ENCODE data around the gene GMDS. TPM values are rescaled to one million over a fixed set of nuclear protein-coding genes. Genes with fewer than 3 reads are reported as not detected.

The GMDS gene
- polyA plus RNA-seq, 1 experiment = 7.1 TPM

DNA sequence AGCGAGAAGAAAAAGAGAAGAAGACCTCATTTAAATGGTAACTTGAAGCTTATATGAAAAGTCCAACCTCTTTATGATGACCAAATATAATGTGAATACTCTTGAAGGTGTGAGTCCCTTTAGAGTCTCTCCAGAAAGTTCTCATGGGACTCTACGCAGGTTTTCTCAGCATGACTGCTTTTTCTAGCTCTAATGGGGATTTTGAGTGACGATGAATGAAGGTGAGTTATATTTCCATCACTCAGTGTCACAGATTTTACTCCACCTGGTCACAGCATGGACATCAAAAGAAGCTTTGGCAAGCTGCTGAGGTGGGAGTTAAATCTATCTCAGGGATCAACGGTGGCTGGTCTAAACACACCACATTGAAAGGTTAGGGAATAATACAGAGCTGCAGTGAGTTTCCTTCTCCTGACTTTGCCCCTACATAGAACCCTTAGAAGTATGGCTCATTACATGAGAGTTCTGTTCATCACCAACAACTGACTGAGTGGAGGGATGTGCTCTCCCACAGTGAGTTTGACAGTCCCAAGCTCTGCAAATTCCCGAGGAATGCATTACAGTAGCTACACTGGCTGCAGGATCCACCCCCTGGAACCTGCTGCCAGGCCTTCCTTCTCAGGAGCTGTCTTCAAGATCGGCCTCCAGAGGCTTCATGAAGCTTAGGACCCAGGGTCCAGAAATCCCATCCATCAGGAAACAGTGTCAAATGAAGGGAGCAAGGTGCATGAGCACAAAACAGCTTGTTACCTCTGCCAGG, 508.9 kb downstream of the GMDS start:
- no peaks in the 10 kb centered on the region for H3K27me3 ChIP-seq (ENCODE audit: control insufficient read depth, insufficient read depth, low read length)
- CTCF ChIA-PET = interaction anchor here (0.8 kb wide), 1 partner anchor 19 kb away, joined by 3 read pairs; no protein-coding TSS in a partner anchor
- no peak for DNase-seq (ENCODE audit: low read depth)
- TF ChIP-seq, protein P1, sequence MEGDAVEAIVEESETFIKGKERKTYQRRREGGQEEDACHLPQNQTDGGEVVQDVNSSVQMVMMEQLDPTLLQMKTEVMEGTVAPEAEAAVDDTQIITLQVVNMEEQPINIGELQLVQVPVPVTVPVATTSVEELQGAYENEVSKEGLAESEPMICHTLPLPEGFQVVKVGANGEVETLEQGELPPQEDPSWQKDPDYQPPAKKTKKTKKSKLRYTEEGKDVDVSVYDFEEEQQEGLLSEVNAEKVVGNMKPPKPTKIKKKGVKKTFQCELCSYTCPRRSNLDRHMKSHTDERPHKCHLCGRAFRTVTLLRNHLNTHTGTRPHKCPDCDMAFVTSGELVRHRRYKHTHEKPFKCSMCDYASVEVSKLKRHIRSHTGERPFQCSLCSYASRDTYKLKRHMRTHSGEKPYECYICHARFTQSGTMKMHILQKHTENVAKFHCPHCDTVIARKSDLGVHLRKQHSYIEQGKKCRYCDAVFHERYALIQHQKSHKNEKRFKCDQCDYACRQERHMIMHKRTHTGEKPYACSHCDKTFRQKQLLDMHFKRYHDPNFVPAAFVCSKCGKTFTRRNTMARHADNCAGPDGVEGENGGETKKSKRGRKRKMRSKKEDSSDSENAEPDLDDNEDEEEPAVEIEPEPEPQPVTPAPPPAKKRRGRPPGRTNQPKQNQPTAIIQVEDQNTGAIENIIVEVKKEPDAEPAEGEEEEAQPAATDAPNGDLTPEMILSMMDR (IDR thresholded peaks at IDR 0.05; ENCODE audit: insufficient read depth, low read depth, low read length) = no peak
- H3K36me3 ChIP-seq (ENCODE audit: control insufficient read depth, insufficient read depth, low read length) = no peaks in the 10 kb centered on the region
- POLR2A ChIA-PET = no interaction called here
- no peak overlapping the region for H3K4me3 ChIP-seq (ENCODE audit: low read depth, low read length)

DNA sequence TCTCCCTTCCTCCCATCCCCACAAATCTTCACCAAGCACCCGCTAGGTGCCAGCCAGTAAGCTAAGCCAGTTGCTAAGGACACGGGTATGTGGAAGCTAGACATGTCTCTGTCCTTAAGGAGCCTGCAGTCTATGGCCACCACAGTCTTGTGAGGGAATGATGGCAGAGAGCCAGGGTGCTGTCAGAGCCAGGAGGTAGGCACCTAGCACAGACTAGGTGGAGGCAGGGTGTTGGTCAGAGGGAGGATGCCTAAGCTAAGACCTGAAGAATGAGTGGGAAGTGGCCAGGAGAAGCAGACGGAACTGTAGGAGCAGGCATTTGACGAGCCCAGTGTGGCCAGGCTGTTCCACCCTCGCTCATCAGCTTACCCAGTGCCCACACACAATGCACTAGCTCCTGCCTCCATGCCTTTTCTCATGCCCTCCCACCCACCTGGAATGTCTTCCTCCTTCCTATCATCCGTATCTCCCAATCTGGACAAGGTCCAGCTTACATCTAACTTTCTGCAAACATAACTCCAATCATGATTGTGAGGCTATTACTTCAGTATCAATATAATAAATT, 510.1 kb downstream of the GMDS start:
- H3K27me3 ChIP-seq (ENCODE audit: control insufficient read depth, insufficient read depth, low read length) = no peaks in the 10 kb centered on the region
- no peak overlapping the region for H3K4me3 ChIP-seq (ENCODE audit: low read depth, low read length)
- no peaks in the 10 kb centered on the region for H3K36me3 ChIP-seq (ENCODE audit: control insufficient read depth, insufficient read depth, low read length)
- CTCF ChIA-PET = no interaction called here
- TF ChIP-seq, protein P1 (IDR thresholded peaks at IDR 0.05; ENCODE audit: insufficient read depth, low read depth, low read length) = no peak
- no peak for DNase-seq (ENCODE audit: low read depth)
- POLR2A ChIA-PET = no interaction called here

DNA sequence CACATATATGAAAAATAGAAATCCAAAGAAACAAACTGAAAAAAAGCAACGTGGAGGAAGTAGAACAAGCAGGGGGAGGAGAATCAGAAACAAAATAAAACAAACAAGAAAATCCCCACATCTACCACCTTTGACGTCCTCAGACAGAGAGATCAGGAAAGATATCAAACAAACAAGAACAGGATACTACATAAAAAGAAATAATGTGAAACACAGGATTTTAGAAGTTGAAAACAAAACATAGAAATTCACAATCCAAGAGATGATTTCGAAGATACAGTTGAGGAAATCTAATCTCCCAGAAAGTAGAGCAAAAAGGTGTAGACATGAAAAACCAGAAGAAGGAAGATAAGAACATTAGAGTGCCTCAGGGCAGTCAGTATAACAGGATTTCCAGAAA, 514.5 kb downstream of the GMDS start:
- ChIA-PET POLR2A (no interaction called here), CTCF (interaction anchor here (0.6 kb wide), 1 partner anchor 47 kb away, joined by 3 read pairs; no protein-coding TSS in a partner anchor)
- H3K27me3 ChIP-seq (ENCODE audit: control insufficient read depth, insufficient read depth, low read length) = no peaks in the 10 kb centered on the region

DNA sequence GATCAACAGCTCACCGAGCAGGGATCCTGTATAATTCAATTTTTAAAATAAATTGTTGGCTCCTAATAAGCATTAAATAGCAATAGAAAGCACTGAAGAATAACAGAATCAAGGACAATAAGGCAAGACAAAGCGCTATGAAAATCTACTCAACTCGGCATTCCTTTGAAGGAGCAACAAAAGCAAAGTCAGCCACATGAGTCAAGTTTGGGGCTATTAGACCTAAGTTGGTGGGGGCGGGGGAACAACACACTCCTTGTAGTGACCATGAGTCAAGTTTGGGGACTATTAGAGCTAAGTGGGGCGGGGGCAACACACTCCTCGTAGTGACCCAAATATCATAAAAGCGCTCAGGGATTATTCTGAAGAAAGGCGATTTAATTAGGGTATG, 515.7 kb downstream of the GMDS start:
- Histone ChIP-seq H3K4me3 (ENCODE audit: low read depth, low read length) (no peak overlapping the region), H3K27me3 (ENCODE audit: control insufficient read depth, insufficient read depth, low read length) (no peaks in the 10 kb centered on the region), H3K36me3 (ENCODE audit: control insufficient read depth, insufficient read depth, low read length) (no peaks in the 10 kb centered on the region)
- ChIA-PET CTCF (no interaction called here), POLR2A (no interaction called here)
- TF ChIP-seq, protein P1 (IDR thresholded peaks at IDR 0.05; ENCODE audit: insufficient read depth, low read depth, low read length) = no peak
- DNase-seq (ENCODE audit: low read depth) = no peak

More for the DNA sequence above, 514.5 kb downstream of the GMDS start:
- TF ChIP-seq, protein P1 (IDR thresholded peaks at IDR 0.05; ENCODE audit: insufficient read depth, low read depth, low read length) = no peak
- no peak for DNase-seq (ENCODE audit: low read depth)
- Histone ChIP-seq H3K36me3 (ENCODE audit: control insufficient read depth, insufficient read depth, low read length) (no peaks in the 10 kb centered on the region), H3K4me3 (ENCODE audit: low read depth, low read length) (no peak overlapping the region)

DNA sequence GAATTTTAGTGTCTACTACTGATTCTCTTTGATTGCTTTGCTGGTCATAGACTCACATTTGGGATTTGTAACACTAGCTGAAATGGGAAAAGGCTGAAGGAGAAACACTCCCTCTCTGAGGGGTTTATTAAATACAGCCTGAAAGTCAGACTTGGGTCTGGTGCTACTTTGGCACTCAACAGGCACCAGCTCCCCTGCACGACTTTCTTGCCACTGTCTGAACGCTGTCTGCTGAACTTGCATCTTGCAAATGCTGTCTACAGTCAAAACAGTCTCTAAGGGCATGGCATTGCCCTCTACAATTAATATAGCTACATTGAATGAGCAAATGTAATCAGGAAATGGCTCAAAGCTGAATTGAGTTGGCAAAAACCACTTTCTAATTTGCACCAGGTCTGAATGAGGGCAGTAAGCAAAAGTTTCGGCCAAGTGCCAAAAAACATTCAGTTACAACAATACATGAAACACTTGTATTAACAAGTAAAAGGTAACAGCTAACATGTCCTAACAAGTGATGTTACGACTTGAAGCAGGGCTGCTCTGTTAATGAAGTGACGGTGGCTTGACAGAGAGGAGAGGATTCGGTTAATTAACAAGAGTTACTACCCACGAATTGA, 516.2 kb downstream of the GMDS start:
- ChIA-PET CTCF (no interaction called here), POLR2A (no interaction called here)
- H3K4me3 ChIP-seq (ENCODE audit: low read depth, low read length) = no peak overlapping the region
- TF ChIP-seq, protein P1 (IDR thresholded peaks at IDR 0.05; ENCODE audit: insufficient read depth, low read depth, low read length) = no peak
- no peaks in the 10 kb centered on the region for H3K36me3 ChIP-seq (ENCODE audit: control insufficient read depth, insufficient read depth, low read length)
- no peak for DNase-seq (ENCODE audit: low read depth)
- H3K27me3 ChIP-seq (ENCODE audit: control insufficient read depth, insufficient read depth, low read length) = no peaks in the 10 kb centered on the region

Data from BJ (cell line).